ENCODE data around the gene TSHZ1. TPM values are rescaled to one million over a fixed set of nuclear protein-coding genes. Genes with fewer than 3 reads are reported as not detected.
"Not testable (repeated sequence)": the region's sequence is repeated elsewhere in the genome, so short reads cannot be mapped to it uniquely, and the experiment has no call there.

The TSHZ1 gene
- total RNA-seq, 1 experiment from 2014 or later = 8.1 TPM

DNA sequence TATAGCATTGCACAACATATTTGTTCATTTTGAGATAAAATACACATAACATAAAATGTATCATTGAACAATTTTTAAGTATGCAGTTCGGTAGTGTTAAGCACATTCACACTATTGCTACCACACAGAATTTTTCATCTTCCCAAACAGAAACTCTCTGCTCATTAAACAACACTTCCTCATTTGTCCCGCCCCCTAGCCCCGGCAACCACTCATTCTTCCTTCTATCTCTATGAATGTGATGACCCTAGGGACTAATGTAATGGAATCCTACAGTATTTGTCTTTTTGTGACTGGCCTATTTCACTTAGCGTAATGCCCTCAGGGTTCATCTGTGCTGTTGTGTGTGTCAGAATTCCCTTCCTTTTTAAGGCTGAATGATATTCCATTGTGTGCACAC lies 95.4 kb downstream of the TSHZ1 start:
- no peak for DNase-seq (ENCODE audit: low spot score)

DNA sequence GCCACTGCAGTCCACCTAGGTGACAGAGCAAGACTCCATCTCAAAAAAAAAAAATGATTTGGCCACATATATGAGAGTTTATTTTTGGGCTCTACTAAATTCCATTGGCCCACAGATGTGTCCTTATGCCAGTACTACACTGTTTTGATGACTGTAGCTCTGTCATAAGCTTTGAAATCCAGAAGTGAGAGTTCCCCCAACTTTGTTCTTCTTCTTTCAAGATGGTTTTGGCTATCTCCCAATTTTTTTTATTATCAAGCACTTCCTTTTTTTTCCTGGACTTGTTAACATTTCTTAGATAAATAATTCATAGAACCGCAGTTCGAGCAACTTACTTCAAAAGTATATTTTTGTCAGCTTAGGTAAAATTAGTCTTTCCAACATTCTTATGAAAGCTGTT lies 96.9 kb downstream of the TSHZ1 start:
- DNase-seq (ENCODE audit: low spot score) = no peak

DNA sequence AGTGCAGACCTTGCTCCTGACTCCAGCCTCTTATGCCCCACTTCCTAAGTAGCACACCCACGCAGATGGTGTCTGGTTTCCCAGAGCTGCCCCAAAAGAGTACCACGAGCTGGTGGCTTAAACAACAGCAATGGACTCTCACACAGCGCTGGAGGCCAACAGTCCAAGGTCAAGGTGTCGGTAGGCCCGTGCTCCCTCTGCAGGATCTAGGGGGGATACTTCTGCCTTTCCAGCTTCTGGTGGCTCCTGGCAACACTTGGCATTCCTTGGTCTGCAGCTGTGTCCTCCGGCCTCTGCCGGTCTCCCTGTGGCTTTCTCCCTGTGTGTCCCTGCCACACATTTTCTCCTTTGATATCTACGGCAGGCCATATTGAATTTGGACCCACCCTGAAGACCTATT lies 99.0 kb downstream of the TSHZ1 start:
- DNase-seq (ENCODE audit: low spot score) = no peak

DNA sequence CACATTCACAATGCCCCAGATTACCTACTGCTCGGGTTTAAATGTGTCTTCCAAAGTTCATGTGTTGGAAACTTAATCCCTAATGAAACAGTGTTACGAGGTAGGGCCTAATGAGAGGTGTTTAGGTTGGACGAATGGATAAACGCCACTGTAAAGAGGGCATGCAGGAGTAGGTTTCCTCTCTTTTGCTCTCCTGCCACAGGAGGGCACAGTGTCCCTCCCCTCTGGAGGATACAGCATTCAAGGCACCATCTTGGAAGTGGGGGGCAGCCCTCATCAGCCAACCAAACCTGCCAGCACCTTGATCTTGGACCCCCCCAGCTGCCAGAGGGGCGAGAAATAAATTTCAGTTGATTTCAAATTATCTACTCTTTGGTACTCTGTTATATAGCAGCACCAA lies 103.5 kb downstream of the TSHZ1 start:
- DNase-seq (ENCODE audit: low spot score) = no peak

DNA sequence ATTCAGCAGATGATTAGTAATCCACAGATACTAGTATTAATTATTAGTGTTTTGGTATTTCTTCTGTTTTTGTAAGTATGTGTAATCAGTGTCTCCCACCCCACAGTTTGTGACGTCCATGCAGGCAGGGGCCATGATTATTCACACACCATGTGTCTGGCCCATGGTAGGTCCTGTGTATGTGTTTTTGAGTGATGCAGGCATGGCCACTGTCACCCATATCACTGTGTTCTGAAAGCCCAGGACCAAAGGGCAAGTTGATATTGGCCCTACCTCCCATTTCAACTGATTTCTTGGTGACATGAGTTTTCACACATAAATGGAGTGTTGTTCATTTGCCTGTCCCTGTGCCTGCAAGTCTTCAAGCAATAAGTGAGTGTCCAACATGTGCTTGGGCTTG lies 104.0 kb downstream of the TSHZ1 start:
- no peak for DNase-seq (ENCODE audit: low spot score)

DNA sequence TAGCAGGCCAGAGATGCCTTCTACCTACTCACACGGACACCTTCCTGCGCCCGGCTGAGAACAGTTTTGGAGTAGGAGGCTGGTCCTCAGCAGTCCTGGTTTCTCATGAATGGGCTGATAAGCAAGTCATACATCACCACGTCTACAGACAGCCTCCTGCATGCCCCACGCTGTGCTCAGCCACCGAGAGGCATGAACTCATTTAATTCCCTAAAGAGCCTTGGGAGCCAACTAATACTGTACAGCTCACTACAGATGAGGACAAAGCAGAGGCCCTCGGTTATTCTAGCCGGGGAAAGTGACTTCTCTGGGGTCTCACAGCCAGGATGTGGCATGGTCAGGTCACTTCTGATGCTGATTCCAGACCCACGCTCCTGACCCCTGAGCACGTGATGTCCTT lies 105.6 kb downstream of the TSHZ1 start:
- DNase-seq (ENCODE audit: low spot score) = no peak

DNA sequence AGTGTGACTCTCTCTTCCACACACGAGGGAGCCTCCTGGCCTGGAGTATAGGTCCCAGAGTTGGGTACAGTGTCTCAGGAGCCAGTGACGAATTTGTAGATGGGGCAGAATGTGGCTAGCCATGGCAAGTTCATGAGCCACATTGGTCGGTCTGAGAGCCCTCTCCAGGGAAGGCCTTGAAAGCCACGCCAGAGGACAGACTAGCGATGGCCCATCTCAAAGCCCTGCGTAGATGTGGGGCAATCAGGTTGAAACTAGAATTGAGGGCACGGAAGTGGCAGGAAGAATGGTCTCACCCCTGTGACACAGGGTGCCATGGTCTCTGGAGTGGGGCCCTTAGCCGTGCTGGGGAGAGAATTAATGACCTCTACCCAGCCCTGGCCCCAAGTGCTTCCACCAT lies 106.2 kb downstream of the TSHZ1 start:
- no peak for DNase-seq (ENCODE audit: low spot score)

DNA sequence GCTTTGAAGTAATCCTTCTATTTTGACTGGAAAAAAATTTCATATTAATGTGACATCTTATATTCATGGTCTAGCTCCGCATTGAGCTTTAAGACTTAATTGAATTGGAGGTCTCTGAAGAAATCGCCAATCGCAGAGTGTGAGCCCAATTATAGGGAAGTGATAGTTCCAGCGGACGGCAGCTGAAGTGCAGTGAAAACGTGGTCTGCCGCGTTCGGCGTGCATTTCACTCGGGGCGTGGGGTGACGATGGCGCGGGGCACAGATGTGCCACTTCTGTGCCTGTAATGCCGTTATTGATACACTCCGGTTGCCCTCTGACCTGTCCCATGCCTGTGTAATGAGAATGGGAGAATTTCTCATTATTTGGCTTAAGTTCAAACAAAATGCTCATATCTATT lies 106.7 kb downstream of the TSHZ1 start:
- DNase-seq (ENCODE audit: low spot score) = no peak

DNA sequence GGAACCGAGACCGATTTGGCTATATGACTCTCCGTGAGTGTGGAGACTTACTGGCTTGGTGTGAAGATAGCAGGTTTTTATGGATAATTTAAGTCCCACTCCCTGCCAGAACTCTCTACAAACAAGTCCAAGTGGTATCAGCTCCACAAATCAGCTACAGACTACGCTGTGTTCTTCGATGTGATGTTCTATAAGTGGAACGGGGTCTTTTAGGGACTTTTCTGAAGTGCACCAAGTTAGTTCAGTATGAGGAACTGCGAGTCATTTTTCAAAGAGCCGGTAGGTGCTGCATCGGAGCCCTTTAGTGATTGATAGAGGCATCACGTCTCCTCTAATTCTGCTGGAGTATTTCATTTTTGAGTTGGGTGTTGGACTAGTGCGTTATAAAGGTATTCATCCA lies 107.1 kb downstream of the TSHZ1 start:
- no peak for DNase-seq (ENCODE audit: low spot score)

DNA sequence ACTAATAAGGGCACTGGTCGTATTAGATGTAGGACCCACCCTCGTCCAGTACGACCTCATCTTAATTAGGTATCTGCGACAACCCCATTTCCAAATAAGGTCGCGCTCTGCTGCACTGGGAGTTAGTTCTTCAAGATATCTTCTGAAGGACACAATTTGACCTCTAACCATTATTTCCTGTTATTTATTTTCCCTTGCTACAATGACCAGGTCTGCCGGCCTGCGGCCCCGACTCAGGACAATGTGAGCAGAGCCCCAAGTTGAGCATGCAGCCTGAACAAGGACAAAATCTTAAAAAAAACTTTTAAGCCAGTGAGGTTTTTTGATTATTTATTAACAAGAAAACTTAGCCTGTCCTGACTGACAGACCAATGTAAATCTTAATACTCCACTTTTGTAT lies 109.3 kb downstream of the TSHZ1 start:
- no peak for DNase-seq (ENCODE audit: low spot score)

DNA sequence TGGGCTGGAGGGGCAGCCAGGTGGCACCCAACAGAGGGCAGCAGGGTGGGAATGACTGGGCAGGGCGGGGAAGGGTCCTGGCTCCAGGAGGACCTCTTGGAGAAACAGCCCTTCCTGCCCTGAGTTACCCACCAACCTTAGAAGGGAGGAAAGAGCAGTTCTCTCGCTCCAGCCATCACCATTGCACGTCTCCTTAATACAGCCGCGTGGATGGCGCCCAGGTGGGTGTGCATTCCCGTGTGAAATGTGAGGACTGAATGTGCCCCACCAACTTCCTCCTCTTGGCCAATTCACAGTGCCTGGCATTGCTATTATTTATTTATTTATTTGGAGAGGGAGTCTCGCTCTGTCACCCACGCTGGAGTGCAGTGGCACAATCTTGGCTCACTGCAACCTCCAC lies 109.9 kb downstream of the TSHZ1 start:
- no peak for DNase-seq (ENCODE audit: low spot score)

DNA sequence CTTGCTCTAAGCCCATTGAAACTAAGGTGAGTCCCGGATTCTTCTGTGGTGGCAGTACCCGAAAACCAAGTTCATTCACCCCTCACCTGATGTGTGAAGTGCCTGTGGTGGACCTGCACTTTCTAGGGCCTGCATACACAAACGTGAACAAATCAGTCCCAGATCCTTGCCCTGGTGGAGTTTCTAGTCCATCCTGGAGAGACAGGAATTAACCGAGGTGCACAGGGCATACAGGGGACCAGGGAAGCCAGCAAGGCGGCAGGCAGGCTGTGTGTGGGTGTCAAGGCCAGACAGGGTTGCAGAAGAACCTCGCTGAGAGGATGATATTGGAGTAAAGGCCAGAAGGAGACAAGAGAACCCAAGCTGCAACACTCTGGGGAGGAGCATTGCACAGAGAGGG lies 110.8 kb downstream of the TSHZ1 start:
- no peak for DNase-seq (ENCODE audit: low spot score)

DNA sequence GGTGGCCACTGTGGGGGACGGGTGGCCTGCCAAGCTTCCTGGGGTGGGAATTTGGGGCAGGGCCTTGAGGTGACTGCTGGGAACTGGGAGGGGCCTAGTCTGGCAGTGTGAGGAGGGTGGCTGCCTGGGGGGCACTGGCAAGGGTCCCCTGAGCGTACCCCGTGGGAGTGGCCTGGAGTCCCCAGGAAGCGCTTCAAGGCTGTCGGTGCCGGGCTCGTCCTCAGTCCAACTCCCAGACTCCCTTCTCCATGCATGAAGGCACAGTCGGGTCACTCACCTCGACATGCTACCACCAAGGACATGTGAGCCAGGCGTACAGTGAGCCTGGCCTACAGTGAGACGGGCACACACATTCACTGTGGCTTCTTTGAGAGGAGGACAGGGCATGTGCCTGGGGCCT lies 111.6 kb downstream of the TSHZ1 start:
- DNase-seq (ENCODE audit: low spot score) = no peak

DNA sequence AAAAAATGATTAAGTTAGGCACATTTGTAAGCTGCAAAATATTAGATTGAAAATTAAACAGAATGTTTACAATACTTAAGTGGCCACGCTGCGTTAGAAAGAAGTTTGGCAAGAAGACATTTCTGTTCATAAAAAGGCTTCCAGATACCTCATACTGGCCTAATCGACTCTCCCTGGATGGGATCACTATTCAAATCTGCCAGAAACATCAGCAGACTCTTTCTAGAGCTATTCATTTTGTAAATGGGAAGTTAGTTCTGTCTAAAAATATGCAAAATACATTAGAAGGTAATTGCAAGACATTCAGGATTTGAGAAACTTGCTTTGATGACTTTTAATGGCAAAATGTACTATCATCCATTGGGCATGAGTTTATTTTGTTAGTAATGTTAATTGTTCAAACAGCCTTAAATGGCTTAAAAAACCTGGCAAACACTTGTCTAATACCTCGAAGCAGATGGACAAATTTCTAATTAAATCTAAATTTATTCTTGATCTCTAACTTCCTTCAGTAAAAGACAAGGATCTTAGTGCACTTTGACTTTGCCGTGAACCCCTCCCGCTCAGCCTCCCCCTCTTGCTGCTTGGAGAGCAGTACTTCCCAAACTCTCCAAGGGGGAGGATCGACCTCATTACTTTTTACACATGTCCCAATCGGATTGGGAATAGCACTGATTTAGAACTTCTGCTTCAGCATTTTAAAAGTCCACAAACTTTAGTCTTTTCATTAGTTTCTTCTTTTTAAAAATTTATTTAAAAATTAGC lies 113.4 kb downstream of the TSHZ1 start:
- DNase-seq (ENCODE audit: low spot score) = no peak

DNA sequence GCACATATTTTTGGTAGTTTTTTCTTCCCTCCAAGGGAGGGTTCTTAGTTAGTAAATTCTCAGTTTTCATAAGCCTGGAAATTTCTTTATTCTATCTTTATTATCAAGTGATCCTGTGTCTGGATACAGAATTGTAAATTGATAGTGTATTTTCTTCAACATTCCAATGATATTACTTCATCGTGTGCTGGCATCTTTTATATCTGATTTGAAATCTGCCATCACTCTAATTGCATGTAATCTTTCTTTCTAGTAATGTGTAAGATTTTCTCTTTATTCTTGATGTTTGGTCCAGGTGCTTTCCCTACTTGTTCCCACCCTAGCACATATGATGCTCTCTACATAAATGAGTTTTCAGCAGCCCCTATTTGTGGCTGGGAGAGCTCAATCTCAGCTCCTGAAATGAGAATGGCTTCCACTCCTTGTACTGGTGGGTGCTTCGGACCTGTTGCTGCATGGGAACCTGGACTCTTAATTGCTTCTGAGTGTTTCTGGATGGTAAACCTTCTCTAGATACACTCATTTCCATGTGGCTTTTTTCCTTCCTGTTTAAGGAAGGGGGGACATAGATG lies 114.2 kb downstream of the TSHZ1 start:
- DNase-seq (ENCODE audit: low spot score) = no peak

DNA sequence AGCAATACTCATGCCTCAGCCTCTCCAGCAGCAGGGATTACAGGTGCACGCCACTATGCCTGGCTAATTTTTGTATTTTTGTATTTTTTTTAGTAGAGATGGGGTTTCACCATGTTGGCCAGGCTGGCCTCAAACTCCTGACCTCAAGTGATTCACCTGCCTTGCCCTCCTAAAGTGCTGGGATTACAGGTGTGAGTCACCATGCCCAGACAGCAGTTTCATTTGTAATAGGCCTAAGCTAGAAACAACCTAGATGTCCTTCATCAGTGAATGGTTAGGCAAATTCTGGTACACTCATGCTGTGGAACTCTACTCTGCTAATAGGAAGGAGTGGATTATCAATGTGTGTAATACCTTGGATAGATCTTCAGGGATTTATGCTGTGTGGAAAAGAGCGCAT lies 119.2 kb downstream of the TSHZ1 start:
- DNase-seq (ENCODE audit: low spot score) = not testable (repeated sequence)

DNA sequence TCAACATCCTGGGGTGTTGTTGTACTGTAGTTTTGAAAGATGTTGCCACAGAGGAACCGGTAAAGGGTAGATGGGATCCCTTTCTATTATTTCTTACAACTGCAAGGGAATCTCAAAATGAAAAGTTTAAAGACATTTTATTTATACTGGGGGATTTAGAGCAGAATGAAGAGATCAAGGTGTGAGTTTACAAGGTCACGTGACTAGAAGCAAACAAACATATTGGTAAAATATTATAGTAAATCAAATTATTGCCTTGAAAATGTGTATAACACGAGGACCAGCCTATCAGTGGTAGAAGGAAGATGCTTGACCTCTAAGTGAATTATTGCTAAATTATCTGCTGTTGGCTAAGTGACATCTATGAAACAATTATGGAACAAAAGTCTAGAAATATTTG lies 119.7 kb downstream of the TSHZ1 start:
- no peak for DNase-seq (ENCODE audit: low spot score)

DNA sequence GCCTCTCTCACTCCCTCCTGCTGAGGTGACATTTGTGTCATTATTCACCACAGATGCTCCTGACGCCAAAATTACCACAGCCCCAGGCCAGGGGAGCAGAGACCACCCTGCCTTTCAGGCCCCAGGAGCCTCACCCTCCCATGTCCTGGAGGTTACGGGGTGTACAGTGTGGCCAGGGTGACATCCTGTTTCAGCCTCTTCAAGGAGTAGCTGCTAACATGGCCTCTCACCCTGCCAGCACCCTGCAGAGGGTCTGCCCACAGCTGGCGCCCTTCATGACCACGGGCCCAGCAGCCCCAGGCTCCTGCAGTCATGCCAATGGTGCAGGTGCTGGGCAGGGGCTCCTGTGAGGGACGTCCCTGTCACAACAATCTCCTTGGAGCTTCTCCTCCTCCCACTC lies 124.3 kb downstream of the TSHZ1 start:
- no peak for DNase-seq (ENCODE audit: low spot score)

DNA sequence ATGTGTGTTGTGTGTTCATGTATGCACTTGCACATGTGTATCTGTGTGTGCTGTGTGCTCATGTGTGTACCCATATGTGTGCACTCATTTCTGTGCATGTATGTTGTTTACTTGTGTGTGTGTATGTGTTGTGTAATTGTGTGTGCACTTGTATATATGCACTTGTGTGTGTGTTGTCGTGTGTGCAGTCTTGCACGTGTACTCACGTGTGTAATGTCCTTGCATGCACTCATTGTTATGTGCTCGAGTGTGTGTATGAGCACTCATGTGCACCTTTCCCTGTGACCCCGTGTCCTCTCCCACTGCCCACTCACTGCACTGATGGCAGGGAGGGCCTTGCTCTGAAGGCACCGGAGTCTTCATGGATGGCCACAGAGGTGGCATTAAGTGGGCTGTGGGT lies 124.9 kb downstream of the TSHZ1 start:
- no peak for DNase-seq (ENCODE audit: low spot score)

DNA sequence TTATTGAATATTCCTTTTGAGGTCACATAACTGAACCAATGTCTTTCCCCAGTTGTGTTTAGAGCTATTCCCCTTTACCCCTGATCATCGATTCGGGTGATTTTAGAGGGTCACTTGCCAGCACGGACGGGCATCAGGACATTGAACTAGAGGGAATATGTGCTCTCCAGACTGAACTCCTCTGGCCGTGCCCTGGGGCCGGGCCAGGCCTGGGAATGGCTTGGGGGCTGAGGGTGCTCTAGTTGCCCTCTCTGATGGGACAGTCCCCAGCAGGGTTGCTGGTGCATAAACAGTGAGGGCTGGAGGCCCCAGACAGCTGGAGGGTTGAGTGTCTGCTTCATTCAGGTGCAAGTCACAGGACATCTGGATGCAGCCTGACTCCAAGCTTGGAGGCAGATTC lies 126.2 kb downstream of the TSHZ1 start:
- DNase-seq (ENCODE audit: low spot score) = no peak

DNA sequence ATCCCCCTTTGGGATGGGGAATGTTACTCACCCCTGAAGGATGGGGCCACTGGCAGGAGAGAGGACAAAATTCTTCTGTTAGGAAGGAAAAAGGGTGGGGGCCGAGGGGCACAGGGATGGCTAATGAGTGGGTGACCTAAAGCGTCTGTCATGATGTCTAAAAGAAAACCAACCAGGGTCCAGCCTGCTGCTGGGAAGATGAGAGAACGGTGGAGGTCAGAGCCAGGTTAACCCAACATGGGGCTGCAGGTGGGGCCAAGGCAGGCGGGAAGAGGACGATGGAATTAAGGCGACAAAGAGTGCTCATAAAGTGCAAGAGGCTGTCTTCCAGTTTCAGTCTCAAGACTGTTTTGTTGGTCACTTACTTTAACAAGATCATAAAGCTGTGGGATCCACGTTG lies 126.8 kb downstream of the TSHZ1 start:
- no peak for DNase-seq (ENCODE audit: low spot score)

DNA sequence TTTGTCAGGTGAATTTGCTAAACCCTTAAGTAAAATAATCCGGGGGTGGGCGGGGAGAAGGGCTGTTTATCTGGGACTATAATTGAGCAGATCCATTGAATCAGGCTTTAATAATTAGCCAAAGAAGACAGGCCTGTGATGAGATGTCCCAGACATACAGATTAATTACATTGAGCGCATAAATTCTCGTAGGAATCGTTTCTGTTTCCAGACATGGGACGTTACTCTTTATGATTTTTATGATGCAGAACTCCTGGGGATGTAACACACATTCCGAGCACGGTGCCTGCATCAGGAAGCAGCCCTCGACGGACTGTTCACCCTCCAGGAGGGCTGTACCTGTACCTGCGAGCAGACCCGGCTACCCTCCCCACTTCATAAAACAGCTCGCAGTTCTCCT lies 128.0 kb downstream of the TSHZ1 start:
- DNase-seq (ENCODE audit: low spot score) = no peak
